Vagina (tissue), 2 donors: Measurements from ENCODE around the gene FIGN. TPM values are rescaled to one million over a fixed set of nuclear protein-coding genes. Genes with fewer than 3 reads are reported as not detected.

Experiments
- DNase-seq, 2 donors: peaks; one replicate each; pipeline ENCODE4 v3.0.0-alpha.2; 2017; ENCODE audit errors: extremely low spot score in 2 of 2
- H3K27ac ChIP-seq: fragments of 200-600 bp; sonication (generic); one replicate; pipeline ENCODE4 v1.5.1; 2019
- H3K27me3 ChIP-seq: fragments of 200-600 bp; sonication (generic); one replicate; pipeline ENCODE4 v1.5.1; 2019
- H3K36me3 ChIP-seq, 2 donors: fragments of 200-600 bp; sonication (generic); one replicate each; pipeline ENCODE4 v1.5.1; 2017 to 2019
- H3K4me1 ChIP-seq: fragments of 200-600 bp; sonication (generic); one replicate; pipeline ENCODE4 v1.5.1; 2019
- H3K4me3 ChIP-seq, 2 donors: fragments of 200-600 bp; sonication (generic); 1 replicate in 1 of 2; 2 replicates in 1 of 2; pipeline ENCODE4 v1.5.1; 2016 to 2019
- H3K9me3 ChIP-seq: fragments of 200-600 bp; sonication (generic); one replicate; pipeline ENCODE4 v1.5.1; 2019
- POLR2A ChIP-seq, 2 donors: fragments of 450-650 bp; IDR thresholded peaks; one replicate each; pipeline ENCODE4 v1.6.1; 2017; ENCODE audit warnings: antibody characterized with exemption in 2 of 2, mild to moderate bottlenecking in 2 of 2, moderate library complexity in 2 of 2
- POLR2AphosphoS5 ChIP-seq, 2 donors: sonication (generic); formaldehyde crosslinking; IDR thresholded peaks; one replicate each; pipeline ENCODE4 v1.9.0; 2017; ENCODE audit warnings: antibody characterized with exemption in 2 of 2, mild to moderate bottlenecking in 2 of 2, low read depth in 1 of 2; ENCODE audit not compliant: insufficient read depth in 1 of 2
- intact Hi-C: fragments of 100-400 bp; cut with DNase I; formaldehyde crosslinking; loops from one replicate; pipeline ENCODE4 v1.15.1; 2023
- total RNA-seq: library from RNA; depleted of rRNA; stranded (reverse); fragments of >200 nt; gene quantifications from one replicate; pipeline ENCODE4 v1.2.3, GENCODE V29; 2016
- TF ChIP-seq, protein P1 (sequence below), 3 experiments: fragments of 450-650 bp in 2 of 3; fragments of 200-600 bp in 1 of 3; sonication (generic) in 1 of 3; IDR thresholded peaks; one replicate each; pipeline ENCODE4 v1.5.1; 2017 to 2019; ENCODE audit warnings: antibody characterized with exemption in 3 of 3, mild to moderate bottlenecking in 2 of 3, moderate library complexity in 2 of 3

FIGN gene
- total RNA-seq, 1 donor from 2014 or later: 3.2 TPM

DNA sequence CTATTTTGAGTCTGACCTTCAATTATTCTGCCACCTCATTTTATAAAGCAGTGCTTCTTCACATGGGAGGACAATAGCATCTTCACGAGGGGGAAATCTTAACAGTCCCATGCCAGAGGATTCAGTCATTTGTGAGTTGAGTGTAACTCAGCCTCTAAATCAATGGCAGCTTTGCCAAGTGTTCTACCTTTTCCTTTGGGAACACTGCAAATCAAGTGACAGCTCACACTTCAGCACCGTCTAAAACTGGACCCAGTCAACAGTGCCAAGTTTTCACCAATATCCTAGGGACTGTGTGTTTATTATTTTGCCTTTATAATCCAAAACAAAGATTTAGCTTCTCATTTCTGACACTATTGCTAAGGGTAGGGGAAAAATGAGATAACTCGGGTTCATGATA is 133.6 kb downstream of the FIGN start:
- TF ChIP-seq, protein P1, sequence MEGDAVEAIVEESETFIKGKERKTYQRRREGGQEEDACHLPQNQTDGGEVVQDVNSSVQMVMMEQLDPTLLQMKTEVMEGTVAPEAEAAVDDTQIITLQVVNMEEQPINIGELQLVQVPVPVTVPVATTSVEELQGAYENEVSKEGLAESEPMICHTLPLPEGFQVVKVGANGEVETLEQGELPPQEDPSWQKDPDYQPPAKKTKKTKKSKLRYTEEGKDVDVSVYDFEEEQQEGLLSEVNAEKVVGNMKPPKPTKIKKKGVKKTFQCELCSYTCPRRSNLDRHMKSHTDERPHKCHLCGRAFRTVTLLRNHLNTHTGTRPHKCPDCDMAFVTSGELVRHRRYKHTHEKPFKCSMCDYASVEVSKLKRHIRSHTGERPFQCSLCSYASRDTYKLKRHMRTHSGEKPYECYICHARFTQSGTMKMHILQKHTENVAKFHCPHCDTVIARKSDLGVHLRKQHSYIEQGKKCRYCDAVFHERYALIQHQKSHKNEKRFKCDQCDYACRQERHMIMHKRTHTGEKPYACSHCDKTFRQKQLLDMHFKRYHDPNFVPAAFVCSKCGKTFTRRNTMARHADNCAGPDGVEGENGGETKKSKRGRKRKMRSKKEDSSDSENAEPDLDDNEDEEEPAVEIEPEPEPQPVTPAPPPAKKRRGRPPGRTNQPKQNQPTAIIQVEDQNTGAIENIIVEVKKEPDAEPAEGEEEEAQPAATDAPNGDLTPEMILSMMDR (IDR thresholded peaks at IDR 0.05): no peak
- TF ChIP-seq POLR2A (IDR thresholded peaks at IDR 0.05) (no peak), POLR2AphosphoS5 (IDR thresholded peaks at IDR 0.05; ENCODE audit: insufficient read depth in 1 of 2, low read depth in 1 of 2) (no peak)

DNA sequence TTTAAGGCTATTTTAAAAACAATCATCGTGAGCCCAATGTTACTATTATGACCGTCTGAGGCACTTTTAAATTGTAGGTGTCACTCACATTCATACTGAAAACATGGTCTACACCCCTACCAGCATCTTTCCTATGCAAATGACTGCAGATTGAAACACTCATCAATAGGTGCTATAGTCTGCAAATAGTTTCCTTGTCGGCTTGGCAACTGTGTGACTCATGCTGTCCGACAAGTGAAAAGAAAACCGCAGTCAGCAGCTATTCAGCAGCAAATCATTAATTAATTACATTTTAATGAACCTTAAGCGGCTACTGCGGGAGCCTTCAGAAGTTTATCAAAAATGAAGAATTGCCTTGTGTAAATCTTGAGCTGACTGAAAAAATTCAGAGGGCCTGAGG is 134.4 kb downstream of the FIGN start:
- no peak overlapping the region for H3K27ac ChIP-seq
- H3K4me1 ChIP-seq: no peaks in the 10 kb centered on the region
- H3K27me3 ChIP-seq: no peaks in the 10 kb centered on the region
- H3K36me3 ChIP-seq: no peaks in the 10 kb centered on the region
- intact Hi-C loops: no loop called here
- H3K4me3 ChIP-seq: no peak overlapping the region
- DNase-seq: no peak
- H3K9me3 ChIP-seq: no peaks in the 10 kb centered on the region
- TF ChIP-seq POLR2A (IDR thresholded peaks at IDR 0.05): no peak
- no peak for TF ChIP-seq POLR2AphosphoS5 (IDR thresholded peaks at IDR 0.05; ENCODE audit: insufficient read depth in 1 of 2, low read depth in 1 of 2)
- TF ChIP-seq, protein P1 (IDR thresholded peaks at IDR 0.05): no peak

More for the DNA sequence above, 133.6 kb downstream of the FIGN start:
- Histone ChIP-seq H3K4me1 (no peaks in the 10 kb centered on the region), H3K9me3 (no peaks in the 10 kb centered on the region), H3K36me3 (no peaks in the 10 kb centered on the region), H3K27me3 (no peaks in the 10 kb centered on the region), H3K4me3 (no peak overlapping the region), H3K27ac (no peak overlapping the region)
- DNase-seq: no peak
- intact Hi-C loops: no loop called here

DNA sequence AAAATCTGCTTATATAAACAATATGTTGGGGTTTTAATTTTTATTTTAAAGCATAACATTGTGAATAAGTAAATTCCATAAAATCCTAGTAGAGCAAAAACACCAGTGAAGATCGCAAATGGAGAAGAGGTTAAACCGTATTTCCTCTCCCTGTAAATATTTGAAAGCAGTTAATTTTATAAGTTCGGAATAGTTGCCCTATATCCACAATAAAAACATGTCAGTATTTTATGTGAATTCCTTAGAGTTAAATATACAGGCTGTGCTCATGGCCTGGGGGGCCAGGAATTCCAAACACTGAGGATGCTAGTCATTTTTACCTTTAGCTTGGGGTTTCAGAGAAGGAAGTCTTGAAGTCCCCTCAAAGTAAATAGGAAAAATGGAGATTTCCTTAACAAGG is 135.0 kb downstream of the FIGN start:
- intact Hi-C loops: no loop called here
- H3K27ac ChIP-seq: no peak overlapping the region
- TF ChIP-seq, protein P1 (IDR thresholded peaks at IDR 0.05): no peak
- TF ChIP-seq POLR2AphosphoS5 (IDR thresholded peaks at IDR 0.05; ENCODE audit: insufficient read depth in 1 of 2, low read depth in 1 of 2) (no peak), POLR2A (IDR thresholded peaks at IDR 0.05) (no peak)
- no peaks in the 10 kb centered on the region for H3K36me3 ChIP-seq
- H3K4me1 ChIP-seq: no peaks in the 10 kb centered on the region
- no peak overlapping the region for H3K4me3 ChIP-seq
- DNase-seq: no peak
- no peaks in the 10 kb centered on the region for H3K27me3 ChIP-seq
- H3K9me3 ChIP-seq: no peaks in the 10 kb centered on the region

DNA sequence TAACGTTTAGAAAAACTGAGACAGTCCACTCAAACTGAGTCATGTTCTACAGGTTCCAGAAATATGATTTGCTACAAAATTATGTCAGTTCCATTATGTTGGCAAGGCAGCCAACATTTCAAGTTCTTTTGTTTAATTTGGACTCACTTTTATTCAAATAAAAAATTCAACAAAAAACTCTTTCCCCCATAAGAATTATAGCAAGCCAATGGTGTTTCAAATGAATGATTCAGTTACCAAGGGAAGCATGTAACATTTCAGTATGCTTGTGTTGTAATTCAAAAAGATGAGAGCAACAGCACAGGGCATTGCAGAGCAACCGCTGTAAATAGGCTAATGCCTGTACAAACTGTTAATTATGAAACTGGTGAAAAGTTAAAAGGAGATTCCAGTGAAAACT is 140.8 kb downstream of the FIGN start:
- no peaks in the 10 kb centered on the region for H3K4me1 ChIP-seq
- H3K36me3 ChIP-seq: no peaks in the 10 kb centered on the region
- no peaks in the 10 kb centered on the region for H3K9me3 ChIP-seq
- no peak overlapping the region for H3K4me3 ChIP-seq
- H3K27me3 ChIP-seq: no peaks in the 10 kb centered on the region
- no peak for TF ChIP-seq POLR2A (IDR thresholded peaks at IDR 0.05)
- TF ChIP-seq, protein P1 (IDR thresholded peaks at IDR 0.05): no peak
- TF ChIP-seq POLR2AphosphoS5 (IDR thresholded peaks at IDR 0.05; ENCODE audit: insufficient read depth in 1 of 2, low read depth in 1 of 2): no peak
- DNase-seq: no peak
- no peak overlapping the region for H3K27ac ChIP-seq
- intact Hi-C loops: no loop called here

DNA sequence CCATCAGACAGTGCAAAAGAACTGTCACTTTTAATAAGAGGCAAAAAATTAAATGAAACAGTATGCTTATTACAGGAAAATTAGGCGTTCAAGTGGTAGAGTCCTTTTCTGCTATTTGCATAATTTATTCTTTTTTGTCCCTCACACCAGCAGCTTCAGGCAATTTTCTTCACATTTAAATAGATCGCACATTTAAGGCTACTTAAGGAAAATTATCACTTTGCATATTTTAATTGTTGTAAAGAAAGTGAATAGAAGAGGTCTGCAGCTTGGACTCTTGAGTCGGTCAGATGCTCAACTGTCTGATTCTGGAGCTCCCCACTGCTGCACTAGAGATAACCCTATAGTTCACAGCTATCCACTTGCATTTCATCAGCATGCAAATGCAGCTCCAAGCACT is 141.3 kb downstream of the FIGN start:
- Histone ChIP-seq H3K4me3 (no peak overlapping the region), H3K9me3 (no peaks in the 10 kb centered on the region), H3K27me3 (no peaks in the 10 kb centered on the region), H3K36me3 (no peaks in the 10 kb centered on the region), H3K27ac (no peak overlapping the region), H3K4me1 (no peaks in the 10 kb centered on the region)
- no peak for DNase-seq
- no peak for TF ChIP-seq POLR2AphosphoS5 (IDR thresholded peaks at IDR 0.05; ENCODE audit: insufficient read depth in 1 of 2, low read depth in 1 of 2)
- TF ChIP-seq, protein P1 (IDR thresholded peaks at IDR 0.05): no peak
- no peak for TF ChIP-seq POLR2A (IDR thresholded peaks at IDR 0.05)
- intact Hi-C loops: no loop called here
